GM12891 (cell line): ENCODE measurements around the gene GALNT9.

Source experiments
- DNase-seq: peaks from one replicate; pipeline ENCODE4 v3.0.0; 2011; ENCODE audit warnings: low spot score; ENCODE audit not compliant: insufficient read length
- FAIRE-seq: peaks from 2 replicates; lab custom pipeline; 2011; peaks lifted over from hg19 to GRCh38; lab: Jason Lieb, UNC
- PAX5 ChIP-seq: IDR thresholded peaks from 2 replicates; pipeline ENCODE4 v1.6.1; 2011; ENCODE audit warnings: low read length, moderate library complexity, mild to moderate bottlenecking; ENCODE audit not compliant: insufficient read depth, severe bottlenecking
- POLR2A ChIP-seq: IDR thresholded peaks from 2 replicates; pipeline ENCODE4 v1.6.1; 2011; ENCODE audit warnings: low read depth, low read length, control low read depth
- POLR2AphosphoS5 ChIP-seq: IDR thresholded peaks from 2 replicates; pipeline ENCODE4 v1.6.1; 2011; ENCODE audit warnings: low read depth, low read length, control low read depth
- POU2F2 ChIP-seq: IDR thresholded peaks from 2 replicates; pipeline ENCODE4 v1.6.1; 2011; ENCODE audit warnings: low read depth, mild to moderate bottlenecking, control low read depth, low read length, moderate library complexity
- SPI1 ChIP-seq: IDR thresholded peaks from 2 replicates; pipeline ENCODE4 v1.6.1; 2011; ENCODE audit warnings: low read depth, low read length, control low read depth
- TAF1 ChIP-seq: IDR thresholded peaks from 2 replicates; pipeline ENCODE4 v1.6.1; 2011; ENCODE audit warnings: low read depth, low read length, control low read depth

Gene GALNT9

GRCh38 chr12:132279930-132280329 is 49.5 kb downstream of the GALNT9 start:
- FAIRE-seq (no peak), DNase-seq (no peak)
- no peak for TF ChIP-seq TAF1

- DNase-seq = no peak
- no peak for FAIRE-seq
- no peak for TF ChIP-seq POLR2A
- TF ChIP-seq POLR2AphosphoS5 = no peak
- no peak for TF ChIP-seq TAF1
- no peak for TF ChIP-seq POU2F2
- TF ChIP-seq SPI1 = no peak
- no peak for TF ChIP-seq PAX5
These were observed 50.1 kb downstream of the GALNT9 start for GRCh38 chr12:132279184-132279889.

GRCh38 chr12:132278401-132279183 is 50.8 kb downstream of the GALNT9 start:
- DNase-seq (no peak), FAIRE-seq (no peak)
- TF ChIP-seq SPI1 = no peak

GRCh38 chr12:132277949-132278348 is 51.4 kb downstream of the GALNT9 start:
- FAIRE-seq (no peak), DNase-seq (no peak)
- TF ChIP-seq SPI1 (no peak), POLR2A (no peak), PAX5 (no peak), POU2F2 (no peak), TAF1 (no peak), POLR2AphosphoS5 (no peak)

GRCh38 chr12:132277374-132277941 is 51.9 kb downstream of the GALNT9 start:
- TF ChIP-seq SPI1 = no peak
- no peak for TF ChIP-seq POU2F2
- no peak for TF ChIP-seq PAX5
- TF ChIP-seq POLR2AphosphoS5 = no peak
- TF ChIP-seq POLR2A = no peak
- TF ChIP-seq TAF1 = no peak
- DNase-seq (no peak), FAIRE-seq (no peak)

GRCh38 chr12:132276827-132277373 is 52.5 kb downstream of the GALNT9 start:
- FAIRE-seq (no peak), DNase-seq (no peak)
- no peak for TF ChIP-seq PAX5
- TF ChIP-seq POU2F2 = no peak
- TF ChIP-seq POLR2A = no peak
- no peak for TF ChIP-seq SPI1
- no peak for TF ChIP-seq TAF1
- TF ChIP-seq POLR2AphosphoS5 = no peak

GRCh38 chr12:132276066-132276826 is 53.1 kb downstream of the GALNT9 start:
- no peak for FAIRE-seq
- DNase-seq = no peak
- no peak for TF ChIP-seq POLR2AphosphoS5
- TF ChIP-seq SPI1 = no peak
- no peak for TF ChIP-seq PAX5
- TF ChIP-seq POU2F2 = no peak
- no peak for TF ChIP-seq TAF1
- no peak for TF ChIP-seq POLR2A

GRCh38 chr12:132275631-132276030 is 53.8 kb downstream of the GALNT9 start:
- no peak for FAIRE-seq
- DNase-seq = no peak
- TF ChIP-seq PAX5 = no peak
- TF ChIP-seq POLR2AphosphoS5 = no peak
- TF ChIP-seq POLR2A = no peak
- TF ChIP-seq POU2F2 = no peak
- no peak for TF ChIP-seq TAF1
- TF ChIP-seq SPI1 = no peak

- TF ChIP-seq TAF1 (no peak), POLR2AphosphoS5 (no peak), POLR2A (no peak), POU2F2 (no peak), SPI1 (no peak), PAX5 (no peak)
- FAIRE-seq = no peak
- no peak for DNase-seq
These were observed 54.3 kb downstream of the GALNT9 start for GRCh38 chr12:132275110-132275531.

GRCh38 chr12:132273992-132274334 is 55.4 kb downstream of the GALNT9 start:
- TF ChIP-seq PAX5 = no peak
- no peak for TF ChIP-seq POU2F2
- no peak for TF ChIP-seq POLR2AphosphoS5
- TF ChIP-seq SPI1 = no peak
- no peak for TF ChIP-seq POLR2A
- no peak for TF ChIP-seq TAF1
- no peak for DNase-seq
- no peak for FAIRE-seq
